Central memory CD4-positive, alpha-beta T cell (primary cell): ENCODE results near the gene LCTL.
"Not testable (repeated sequence)": the region's sequence is repeated elsewhere in the genome, so short reads cannot be mapped to it uniquely, and the experiment has no call there.

Source experiments
- DNase-seq: peaks from one replicate; pipeline ENCODE4 v3.0.0; 2022

The LCTL gene

GRCh38 chr15:66564136-66565041 is 1.4 kb downstream of the LCTL start:
- no peak for DNase-seq

GRCh38 chr15:66563566-66564110 is 2.2 kb downstream of the LCTL start:
- DNase-seq: no peak

GRCh38 chr15:66563126-66563525 is 2.7 kb downstream of the LCTL start:
- no peak for DNase-seq

DNA sequence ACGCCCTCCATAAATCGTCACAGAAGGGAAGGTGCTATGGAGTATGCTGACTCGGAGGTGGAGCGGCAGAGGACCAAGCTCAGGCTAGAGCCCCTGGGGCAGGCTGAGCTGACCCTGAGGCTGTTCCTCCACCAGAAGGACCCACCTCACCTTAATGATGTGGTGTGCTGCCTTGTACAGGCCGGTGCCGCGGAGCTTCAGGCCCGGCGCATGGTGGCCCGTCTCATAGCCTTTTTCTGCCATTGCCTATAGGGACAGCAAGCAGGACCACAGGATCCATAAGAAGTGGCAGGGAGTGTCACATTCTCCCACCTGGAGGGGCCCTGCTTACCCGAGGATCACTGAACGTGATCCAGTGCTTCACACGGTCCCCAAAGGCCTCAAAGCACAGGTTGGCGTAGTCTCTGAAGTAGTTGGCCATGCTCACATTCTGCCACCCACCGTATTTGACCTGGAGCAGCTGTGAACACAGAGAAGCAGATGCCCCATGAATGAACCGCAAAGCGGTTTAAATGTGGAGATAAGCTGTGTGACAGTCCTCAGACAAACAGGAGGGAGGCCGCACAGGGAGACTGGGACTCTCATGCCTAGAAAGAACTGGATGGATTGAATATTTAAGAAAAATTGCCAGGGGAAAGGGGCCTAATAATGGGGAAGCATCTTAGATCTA is 4.8 kb downstream of the LCTL start:
- DNase-seq: no peak

DNA sequence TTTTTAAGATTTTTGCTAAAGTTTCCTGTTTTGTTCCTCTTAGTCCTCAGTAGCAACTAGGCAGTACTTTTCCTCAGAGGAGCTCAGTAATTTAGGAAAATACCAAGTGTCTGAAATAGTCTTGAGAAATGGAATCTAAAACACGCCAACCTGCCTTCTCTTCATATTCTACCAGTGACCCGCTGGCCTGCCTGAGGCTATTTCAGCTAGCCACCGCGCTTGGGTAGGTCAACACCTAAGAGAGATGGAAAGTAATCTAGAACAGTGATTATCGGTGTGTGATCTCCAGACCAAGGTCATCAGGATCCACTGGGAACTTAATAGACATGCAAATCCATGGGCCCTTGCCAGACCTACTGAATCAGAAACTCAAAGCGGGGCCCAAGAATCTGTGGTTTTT is 7.5 kb downstream of the LCTL start:
- no peak for DNase-seq

- no peak for DNase-seq
These were observed 10.1 kb downstream of the LCTL start for GRCh38 chr15:66555685-66556084.

DNA sequence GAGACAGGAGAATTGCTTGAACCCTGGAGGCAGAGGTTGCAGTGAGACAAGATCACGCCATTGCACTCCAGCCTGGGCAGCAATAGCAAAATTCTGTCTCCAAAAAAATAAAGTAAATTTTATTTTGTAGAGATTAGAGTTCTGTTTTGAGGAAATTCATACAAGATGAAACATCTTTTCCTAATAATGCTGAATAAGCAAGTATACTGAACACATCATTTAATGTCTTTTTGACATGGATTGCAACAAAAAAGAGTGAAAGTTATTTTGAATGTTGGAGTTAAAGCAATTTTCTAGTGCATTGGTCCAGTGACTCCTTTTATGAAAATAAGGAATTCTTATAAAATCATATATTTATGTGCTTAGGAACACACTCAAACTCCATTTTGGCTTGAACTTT is 20.5 kb downstream of the LCTL start:
- no peak for DNase-seq

DNA sequence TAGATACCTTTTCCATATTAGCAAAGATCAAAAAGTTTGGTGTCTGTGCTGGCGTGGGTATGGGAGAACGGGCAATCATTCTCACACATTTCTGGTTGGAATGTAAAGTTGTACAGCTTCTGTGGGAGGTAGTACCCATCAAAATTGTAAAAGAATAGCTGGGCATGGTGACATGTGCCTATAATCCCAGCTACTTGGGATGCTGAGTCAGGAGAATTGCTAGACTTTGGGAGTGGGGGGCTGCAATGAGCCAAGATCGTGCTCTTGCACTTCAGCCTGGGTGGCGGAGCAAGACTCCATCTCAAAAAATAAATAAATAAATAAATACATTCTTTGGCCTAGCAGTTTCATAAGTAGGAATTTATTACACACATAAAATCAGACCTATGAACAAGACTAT is 22.9 kb downstream of the LCTL start:
- DNase-seq: no peak

DNA sequence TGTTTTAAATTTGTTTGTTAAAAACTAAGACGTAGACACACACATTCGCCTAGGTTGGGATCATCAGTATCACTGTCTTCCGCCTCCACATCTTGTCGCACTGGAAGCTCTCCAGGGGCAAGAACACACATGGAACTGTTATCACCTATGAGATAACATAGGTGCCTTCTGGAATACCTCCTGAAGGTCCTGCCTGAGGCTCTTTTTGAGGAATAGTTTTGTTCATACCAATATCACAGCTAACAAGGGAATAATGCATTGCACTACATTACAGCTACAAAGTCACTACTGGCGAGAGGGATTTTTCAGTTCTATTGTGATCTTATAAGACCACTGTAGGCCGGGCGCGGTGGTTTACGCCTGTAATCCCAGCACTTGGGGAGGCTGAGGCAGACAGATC is 30.7 kb downstream of the LCTL start:
- no peak for DNase-seq

- DNase-seq: no peak
These were observed 41.0 kb downstream of the LCTL start for GRCh38 chr15:66524838-66525237.

DNA sequence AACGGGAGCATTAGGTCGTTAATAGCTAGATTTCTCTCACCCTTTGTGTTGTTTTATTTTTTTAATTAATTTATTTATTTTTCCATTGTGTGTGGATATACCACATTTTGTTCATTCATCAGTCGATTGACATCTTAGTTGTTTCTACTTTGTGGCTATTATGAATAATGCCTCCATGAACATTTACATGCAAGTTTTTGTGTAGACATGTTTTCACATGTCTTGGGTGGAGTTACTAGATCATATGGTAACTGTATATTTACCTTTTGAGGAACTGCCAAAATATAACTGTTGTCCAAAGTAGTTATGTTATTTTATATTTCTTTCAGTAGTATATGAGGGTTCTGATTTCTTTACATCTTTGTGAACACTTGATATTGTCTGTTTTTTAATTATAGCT is 41.9 kb downstream of the LCTL start:
- no peak for DNase-seq

DNA sequence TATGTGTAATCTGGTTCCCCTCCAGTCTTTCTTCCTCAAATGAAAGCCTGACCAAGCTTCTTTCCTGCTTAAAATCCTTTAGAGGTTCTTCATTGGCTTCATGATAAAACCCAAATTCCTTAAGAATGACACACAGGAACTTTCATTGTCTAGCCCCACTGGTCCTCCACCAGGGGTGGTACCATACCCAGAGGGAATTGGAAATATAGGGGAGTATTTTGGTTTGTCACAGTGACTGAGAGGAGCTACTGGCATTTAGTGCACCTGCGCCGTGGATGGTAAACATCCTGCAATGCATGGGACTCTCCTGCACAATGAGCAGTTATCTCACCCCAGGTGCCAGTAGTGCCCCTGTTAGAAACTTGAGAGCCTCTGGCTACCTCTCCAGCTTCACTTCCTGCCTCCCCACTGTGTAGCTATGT is 49.9 kb downstream of the LCTL start:
- DNase-seq: no peak

- DNase-seq: no peak
These were observed 51.2 kb downstream of the LCTL start for GRCh38 chr15:66514586-66514985.

DNA sequence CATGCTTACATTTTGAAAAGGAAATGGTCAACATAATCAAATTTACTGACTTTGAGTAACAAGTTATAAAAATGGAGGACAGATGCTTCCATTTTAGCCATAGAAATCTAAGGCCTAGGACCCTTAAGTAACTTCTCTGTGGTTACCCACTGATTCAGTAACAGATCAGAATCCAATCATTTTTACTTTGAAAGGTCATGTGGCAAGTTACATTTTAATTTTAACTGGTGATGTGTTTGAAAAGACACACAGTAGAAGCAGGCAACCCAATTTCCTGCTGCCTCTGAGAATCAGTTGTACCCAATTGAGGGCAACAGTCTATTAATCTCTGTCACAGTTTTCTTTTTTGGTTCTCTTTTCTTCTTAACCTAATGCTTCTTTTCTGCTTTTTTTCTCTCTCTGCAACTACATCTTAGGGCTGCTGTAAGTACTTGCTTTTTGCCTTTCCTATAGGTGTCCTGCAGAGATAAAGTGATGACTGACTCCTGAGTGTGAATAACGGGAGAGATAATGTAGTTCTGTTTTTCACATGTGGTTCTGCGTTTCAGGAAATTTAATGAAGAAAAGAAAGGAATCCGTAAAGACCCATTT is 57.4 kb downstream of the LCTL start:
- DNase-seq: no peak

DNA sequence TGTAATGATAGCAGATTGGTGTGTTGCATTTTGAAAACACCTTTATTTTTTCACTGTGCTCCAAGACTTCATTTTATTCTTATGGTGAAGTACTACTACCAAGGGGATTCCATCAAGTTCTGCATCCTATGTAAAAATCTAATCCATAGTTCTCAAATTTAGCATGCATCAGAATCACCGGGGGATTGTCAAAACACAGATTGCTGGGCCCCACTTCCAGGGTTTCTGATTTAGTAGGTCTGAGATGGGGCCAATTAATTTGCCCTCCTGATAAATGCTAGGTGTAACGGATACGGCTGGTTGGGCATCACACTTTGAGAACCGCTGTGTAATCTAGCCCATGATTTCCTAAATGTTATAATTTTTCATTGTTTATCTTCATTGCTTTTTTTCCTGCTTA is 60.0 kb downstream of the LCTL start:
- DNase-seq: no peak

- DNase-seq: no peak
These were observed 60.4 kb downstream of the LCTL start for GRCh38 chr15:66505430-66505811.

- DNase-seq: peak; percentile 83
These were observed 61.0 kb downstream of the LCTL start, which contains the start of the genes RPL4 and ZWILCH for GRCh38 chr15:66504563-66505429. Gene RPL4 (minus strand): TSS chr15:66504855. CDS start chr15:66504790, 65 bp downstream. Gene ZWILCH (plus strand): TSS chr15:66505326. CDS start chr15:66505339, 13 bp downstream.

DNA sequence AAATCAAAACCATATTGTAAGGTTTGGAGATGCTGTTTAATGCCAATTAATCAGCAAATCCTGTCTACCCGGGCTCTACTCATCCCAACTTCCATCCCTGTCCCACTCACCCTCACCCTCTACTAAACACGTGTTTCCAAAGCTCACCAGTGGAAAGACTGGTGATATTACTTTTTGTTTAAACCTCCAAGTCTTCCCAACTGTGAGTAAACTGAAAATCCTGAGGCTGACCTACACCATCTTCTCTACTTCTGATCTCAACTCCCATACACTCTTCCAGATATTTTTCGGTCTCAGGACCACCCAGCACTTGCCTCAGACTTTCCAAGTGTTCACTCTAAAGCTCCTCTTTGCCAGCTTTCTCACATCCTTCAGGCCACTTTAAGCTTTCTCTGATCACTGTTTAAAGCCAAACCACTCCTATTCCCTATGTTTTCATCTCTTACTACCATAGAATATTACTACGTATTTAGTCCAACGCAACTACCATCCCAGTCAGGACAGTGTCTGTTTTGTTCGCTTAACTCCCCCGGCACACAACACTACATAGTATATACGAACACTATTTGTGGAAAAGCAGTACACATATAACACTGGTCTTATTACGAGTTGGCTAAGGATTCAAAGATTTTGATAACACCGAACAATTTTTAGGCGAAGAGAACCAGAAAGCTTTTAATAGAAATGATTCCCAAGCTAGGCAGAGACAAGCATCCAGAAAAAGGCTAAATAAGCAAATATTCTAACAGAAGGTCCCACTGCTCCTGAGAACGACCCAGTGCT is 61.8 kb downstream of the LCTL start:
- no peak for DNase-seq

- not testable (repeated sequence) for DNase-seq
These were observed 62.7 kb downstream of the LCTL start for GRCh38 chr15:66503041-66503648.

DNA sequence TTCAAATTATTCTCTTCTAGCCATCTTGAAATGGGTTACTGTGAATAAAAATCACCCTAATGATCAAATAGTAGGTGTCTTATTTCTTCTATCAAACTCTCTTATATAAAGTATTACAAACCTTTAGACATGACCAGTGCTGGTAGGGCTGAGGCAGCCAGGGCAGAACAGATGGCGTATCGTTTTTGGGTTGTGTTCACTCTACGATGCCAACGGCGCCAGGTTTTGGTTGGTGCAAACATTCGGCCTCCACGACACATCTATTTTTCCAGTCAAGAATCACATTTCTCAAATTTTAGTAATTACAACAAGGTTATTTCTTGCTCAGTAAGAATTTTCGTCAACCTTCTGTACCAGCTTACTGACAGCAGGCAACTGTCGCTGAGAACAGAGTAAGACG is 63.3 kb downstream of the LCTL start:
- no peak for DNase-seq

DNA sequence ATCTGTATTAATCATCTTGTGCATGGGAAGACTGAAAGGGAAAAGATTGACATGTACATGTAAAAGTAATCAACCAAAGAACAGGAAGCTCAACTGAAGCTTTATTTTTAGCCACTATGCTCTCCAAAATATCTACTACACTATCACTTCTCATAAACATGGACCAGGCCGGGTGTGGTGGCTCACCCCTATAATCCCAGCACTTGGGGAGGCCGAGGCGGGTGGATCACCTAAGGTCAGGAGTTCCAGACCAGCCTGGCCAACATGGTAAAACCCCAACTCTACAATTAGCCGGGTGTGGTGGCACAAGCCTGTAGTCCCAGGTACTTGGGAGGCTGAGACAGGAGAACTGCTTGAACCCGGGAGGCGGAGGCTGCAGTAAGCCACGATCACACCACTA is 65.5 kb downstream of the LCTL start:
- not testable (repeated sequence) for DNase-seq
